GM19455 (cell line): ENCODE results near the gene SHF.
"Not testable (repeated sequence)": the region's sequence is repeated elsewhere in the genome, so short reads cannot be mapped to it uniquely, and the experiment has no call there.

Source experiments
- ATAC-seq: cut with Tn5 transposase; IDR thresholded peaks from one replicate; pipeline ENCODE4 v1.9.1; 2021; ENCODE audit not compliant: unreplicated experiment

SHF gene, protein sequence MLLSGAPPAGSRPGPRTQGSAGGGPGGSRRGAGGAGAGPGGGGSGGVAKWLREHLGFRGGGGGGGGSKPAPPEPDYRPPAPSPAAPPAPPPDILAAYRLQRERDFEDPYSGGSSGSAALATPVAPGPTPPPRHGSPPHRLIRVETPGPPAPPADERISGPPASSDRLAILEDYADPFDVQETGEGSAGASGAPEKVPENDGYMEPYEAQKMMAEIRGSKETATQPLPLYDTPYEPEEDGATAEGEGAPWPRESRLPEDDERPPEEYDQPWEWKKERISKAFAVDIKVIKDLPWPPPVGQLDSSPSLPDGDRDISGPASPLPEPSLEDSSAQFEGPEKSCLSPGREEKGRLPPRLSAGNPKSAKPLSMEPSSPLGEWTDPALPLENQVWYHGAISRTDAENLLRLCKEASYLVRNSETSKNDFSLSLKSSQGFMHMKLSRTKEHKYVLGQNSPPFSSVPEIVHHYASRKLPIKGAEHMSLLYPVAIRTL

DNA sequence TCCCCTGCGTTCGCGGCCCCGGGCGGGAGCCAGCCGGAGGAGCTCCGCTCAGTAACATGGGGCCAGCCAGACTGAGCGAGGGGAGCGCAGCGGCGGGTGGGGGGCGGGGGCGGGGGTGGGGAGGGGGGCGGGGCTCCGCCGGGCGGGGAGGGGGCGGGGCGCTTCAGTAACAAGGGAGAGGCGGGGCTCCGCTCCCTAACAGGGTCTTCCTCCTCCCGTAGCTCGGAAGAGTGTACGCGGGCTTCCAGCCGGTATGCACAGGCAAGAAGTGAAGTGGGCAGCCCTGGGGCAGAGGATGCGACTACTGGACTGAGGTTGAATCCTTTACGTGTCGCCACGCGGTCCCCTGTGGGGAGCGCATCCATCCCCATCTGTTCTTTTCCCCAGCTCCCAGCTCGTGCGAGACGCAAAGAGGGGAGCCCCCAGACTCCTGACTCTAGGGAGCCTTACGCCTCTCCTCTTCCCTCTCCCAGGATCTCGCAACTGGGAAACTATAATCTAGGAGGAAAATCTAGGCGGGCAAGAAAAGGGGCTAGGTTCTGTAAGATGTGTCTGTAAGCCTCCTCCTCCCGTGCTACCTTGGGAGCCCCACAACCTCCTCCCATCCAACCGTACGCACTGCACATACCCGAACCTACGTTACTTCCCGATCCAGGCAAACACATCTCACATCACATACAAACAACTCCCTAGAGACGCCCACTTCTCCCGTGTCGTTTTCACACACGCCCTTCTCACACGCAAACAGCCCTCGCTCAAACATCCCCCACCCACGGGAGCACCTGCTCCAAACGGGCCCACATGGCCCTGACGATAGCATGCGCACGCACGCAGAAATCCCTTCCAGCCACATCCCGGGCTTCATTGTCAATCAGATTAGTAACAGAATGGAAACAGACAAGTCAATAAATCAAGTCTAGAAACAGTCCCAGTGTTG, at the start of gene SHF:
Gene SHF, minus strand, starts transcription at position 73 of the 937 bp plus-strand sequence. Its CDS starts 15 bp downstream, at position 58.
- no peak for ATAC-seq

GRCh38 chr15:45236806-45237205, 49.0 kb upstream of the SHF start:
- not testable (repeated sequence) for ATAC-seq

DNA sequence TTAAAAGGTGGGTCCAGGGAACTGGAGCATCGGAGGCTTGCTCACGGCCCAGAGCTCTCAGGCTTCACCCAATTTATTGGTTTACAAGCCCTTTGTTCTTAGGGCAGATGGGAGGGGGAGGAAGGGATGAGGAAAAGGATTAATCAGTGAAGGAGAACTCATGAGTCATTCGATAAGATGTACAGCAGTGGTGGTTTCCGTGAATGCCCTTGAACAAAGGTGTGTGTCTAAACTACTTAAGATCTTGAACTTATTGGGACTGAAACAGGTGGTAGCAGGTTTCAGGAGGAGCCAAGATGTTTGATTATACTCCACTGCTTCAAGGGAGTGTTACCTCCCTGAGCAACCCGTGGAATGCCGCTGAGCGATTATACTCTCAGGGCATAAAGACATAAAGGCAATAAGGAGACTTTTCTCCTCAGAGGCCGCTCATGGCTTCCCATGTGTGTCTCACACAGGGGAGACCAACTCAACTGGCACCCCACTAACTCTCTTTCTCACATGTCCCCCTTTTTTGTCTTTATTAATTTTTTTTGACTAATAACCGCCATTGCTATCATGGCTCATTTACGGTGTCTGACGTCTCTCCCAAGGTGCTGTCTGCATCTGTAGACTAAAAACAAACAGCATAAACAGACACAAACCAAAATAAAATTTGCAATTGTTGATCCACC, 46.9 kb upstream of the SHF start:
- no peak for ATAC-seq

GRCh38 chr15:45231864-45232562, 44.2 kb upstream of the SHF start:
- ATAC-seq = no peak

- ATAC-seq = no peak
Measured at GRCh38 chr15:45231132-45231531, 43.4 kb upstream of the SHF start.

DNA sequence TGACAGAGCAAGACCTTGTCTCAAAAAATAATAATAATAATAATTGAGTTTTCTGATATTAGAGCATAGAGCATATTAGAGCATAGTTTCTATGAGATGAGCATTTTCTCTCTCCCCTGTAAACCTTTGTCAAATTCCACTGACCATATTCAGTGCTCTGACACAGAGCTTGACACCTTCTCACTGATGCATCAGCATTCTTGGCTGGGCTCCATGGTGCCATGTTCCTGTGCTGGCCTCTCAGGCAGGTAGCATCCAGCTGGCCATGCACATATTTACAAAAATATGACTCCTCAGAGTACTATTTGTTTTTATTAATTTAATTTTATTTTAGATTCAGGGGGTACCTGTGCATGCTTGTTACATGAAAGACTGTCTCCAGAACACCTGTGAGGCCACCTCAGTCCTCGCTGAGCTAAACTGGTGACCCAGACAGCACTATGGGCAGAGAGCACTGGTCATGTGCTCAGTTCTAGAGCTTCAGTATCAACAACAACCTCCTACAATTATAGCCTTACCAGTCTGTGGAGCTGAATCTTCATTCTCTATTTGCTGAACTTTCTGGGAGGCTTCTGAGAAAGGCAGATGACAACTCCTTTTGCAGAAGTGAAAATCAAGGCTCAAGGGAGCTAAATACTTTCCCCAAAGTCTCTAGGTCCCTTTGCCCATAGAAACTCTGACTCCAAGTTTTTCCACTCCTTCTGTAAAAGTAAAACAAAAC, 42.6 kb upstream of the SHF start:
- ATAC-seq = no peak

GRCh38 chr15:45228931-45229330, 41.2 kb upstream of the SHF start:
- no peak for ATAC-seq

- ATAC-seq = no peak
Measured at GRCh38 chr15:45225506-45226273, 37.9 kb upstream of the SHF start.

- ATAC-seq = no peak
Measured at GRCh38 chr15:45224621-45225217, 37.0 kb upstream of the SHF start.

GRCh38 chr15:45221967-45222366, 34.2 kb upstream of the SHF start:
- ATAC-seq = no peak

DNA sequence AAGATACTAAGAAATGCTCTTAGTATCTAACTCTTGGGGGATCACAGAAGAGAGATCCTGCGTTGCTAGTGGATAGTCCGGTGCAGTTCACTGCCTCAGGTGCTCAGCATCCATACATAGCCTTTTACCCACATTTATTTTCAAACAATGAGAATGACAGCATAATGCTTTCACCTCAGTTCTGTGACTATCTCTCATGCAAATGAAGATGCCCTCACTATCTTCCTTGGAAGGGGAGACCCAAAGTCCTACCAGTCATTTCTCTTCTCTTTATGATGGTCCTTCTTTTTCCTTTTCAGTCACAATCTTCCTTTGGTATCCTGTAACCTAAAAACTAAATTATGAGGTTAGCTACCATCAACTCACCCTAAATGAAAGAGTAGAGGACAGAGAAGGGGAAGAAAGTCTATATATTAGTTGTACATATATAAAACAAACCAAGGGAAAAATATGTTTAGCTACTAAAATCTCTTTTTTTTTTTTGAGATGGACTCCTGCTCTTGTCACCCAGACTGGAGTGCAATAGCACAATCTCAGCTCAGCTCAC, 33.4 kb upstream of the SHF start:
- no peak for ATAC-seq

DNA sequence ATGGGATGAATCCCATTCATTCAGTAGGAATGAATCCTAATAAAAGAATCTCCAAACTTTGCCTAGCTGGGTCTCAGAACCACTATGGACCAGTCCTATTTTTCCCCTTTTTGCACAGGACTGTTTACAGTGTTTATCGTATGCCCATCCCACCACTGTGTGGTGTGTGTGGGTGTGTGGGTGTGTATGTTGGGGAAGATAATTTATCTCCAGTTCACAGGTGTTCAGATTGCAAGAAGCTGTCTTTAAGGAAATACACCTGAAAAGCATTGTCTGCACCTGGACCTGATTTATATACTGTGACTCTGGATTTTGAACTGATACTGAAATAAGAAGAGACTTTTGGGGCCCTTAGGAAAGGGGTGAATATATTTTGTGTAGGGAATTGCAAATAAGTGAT, 24.7 kb upstream of the SHF start:
- no peak for ATAC-seq

- no peak for ATAC-seq
Measured at GRCh38 chr15:45205192-45205591, 17.4 kb upstream of the SHF start.

DNA sequence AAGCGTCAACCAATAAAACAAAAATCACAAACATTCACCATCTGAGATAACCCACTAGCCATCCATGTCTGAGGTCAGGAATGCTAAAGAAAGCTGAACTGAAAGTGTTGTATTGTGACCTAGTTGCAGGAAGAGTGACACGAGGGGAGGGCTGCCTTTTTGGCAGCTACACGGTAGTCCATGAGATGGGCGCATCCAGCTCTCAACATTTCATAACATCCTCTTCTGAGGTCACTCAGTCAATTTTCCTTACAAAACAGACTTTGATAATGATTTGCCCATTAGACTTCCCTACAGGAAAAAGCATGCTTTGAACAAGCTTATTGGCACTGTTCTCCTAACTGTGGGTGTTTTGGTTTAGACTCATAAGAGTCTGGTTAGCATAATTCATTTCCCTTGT, 15.4 kb upstream of the SHF start:
- no peak for ATAC-seq

GRCh38 chr15:45201869-45202268, 14.1 kb upstream of the SHF start:
- no peak for ATAC-seq

GRCh38 chr15:45201557-45201859, 13.7 kb upstream of the SHF start:
- no peak for ATAC-seq

DNA sequence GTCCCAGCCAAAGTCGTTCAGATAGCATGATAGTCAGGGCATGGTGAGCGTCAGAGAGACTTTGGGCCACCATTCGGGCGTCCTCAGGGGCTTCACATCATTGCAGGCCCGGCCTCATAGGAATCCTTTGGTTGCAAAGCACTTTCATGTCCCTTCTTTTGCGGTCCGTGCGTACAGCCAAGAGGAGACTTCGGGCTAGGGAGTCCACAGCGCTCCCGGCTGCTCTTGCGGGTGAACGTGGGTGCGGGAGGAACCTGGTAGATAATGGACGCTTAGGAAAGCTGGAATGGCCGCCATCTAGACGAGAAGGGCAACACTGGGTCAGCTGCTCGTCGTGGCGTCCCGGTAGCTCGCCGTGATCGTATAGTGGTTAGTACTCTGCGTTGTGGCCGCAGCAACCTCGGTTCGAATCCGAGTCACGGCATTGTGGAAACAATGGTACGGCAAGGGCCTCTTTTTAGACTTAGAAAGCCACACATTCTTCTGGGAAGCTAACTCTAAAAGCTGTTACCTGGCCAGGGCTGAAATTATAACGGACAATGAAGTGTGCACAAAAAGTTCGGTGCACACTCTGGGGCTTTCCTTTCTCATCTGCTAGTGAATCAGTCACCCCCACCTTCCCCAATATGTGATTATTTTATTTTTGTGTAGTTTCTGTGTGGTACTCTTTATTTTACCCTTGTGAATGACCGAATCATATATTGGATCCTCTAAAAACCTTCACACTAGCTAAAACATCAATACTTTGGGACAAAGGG, 13.2 kb upstream of the SHF start:
- ATAC-seq = peak; percentile 7
